Stimulated activated CD4-positive, alpha-beta T cell treated with anti-CD3 and anti-CD28 coated beads, Interleukin-2, amount 100 ng/mL, for 24 hours (primary cell): ENCODE results near the gene LNX1.

Source experiments
- DNase-seq, 2 donors: peaks; one replicate each; pipeline ENCODE4 v3.0.0-alpha.2; 2020

The LNX1 gene

GRCh38 chr4:53563824-53564223 is 27.5 kb downstream of the LNX1 start:
- DNase-seq, result peak in 1 of 2 donors; percentile 33

GRCh38 chr4:53562409-53562808 is 28.9 kb downstream of the LNX1 start:
- DNase-seq, result no peak

GRCh38 chr4:53559021-53559620 is 32.2 kb downstream of the LNX1 start:
- DNase-seq, result no peak

- no peak for DNase-seq
Observed at GRCh38 chr4:53558065-53558801, 33.1 kb downstream of the LNX1 start.

- no peak for DNase-seq
Observed at GRCh38 chr4:53557669-53558064, 33.6 kb downstream of the LNX1 start.

- DNase-seq, result no peak
Observed at GRCh38 chr4:53556651-53557050, 34.6 kb downstream of the LNX1 start.

- no peak for DNase-seq
Observed at GRCh38 chr4:53553486-53554210, 37.6 kb downstream of the LNX1 start.

GRCh38 chr4:53552711-53553110 is 38.6 kb downstream of the LNX1 start:
- DNase-seq, result no peak

- DNase-seq, result no peak
Observed at GRCh38 chr4:53551958-53552357, 39.3 kb downstream of the LNX1 start.

- no peak for DNase-seq
Observed at GRCh38 chr4:53551281-53551864, 39.9 kb downstream of the LNX1 start.

GRCh38 chr4:53548662-53549061 is 42.6 kb downstream of the LNX1 start:
- no peak for DNase-seq

- no peak for DNase-seq
Observed at GRCh38 chr4:53547983-53548382, 43.3 kb downstream of the LNX1 start.

- DNase-seq, result no peak
Observed at GRCh38 chr4:53545942-53546581, 45.2 kb downstream of the LNX1 start.

GRCh38 chr4:53545273-53545672 is 46.0 kb downstream of the LNX1 start:
- no peak for DNase-seq

GRCh38 chr4:53543561-53543960 is 47.7 kb downstream of the LNX1 start:
- DNase-seq, result no peak

- no peak for DNase-seq
Observed at GRCh38 chr4:53541577-53542206, 49.6 kb downstream of the LNX1 start.

GRCh38 chr4:53538756-53539155 is 52.5 kb downstream of the LNX1 start:
- no peak for DNase-seq

GRCh38 chr4:53537606-53538005 is 53.7 kb downstream of the LNX1 start:
- DNase-seq, result no peak

GRCh38 chr4:53536328-53536727 is 55.0 kb downstream of the LNX1 start:
- no peak for DNase-seq

GRCh38 chr4:53535567-53535966 is 55.7 kb downstream of the LNX1 start:
- no peak for DNase-seq

- no peak for DNase-seq
Observed at GRCh38 chr4:53534684-53535083, 56.6 kb downstream of the LNX1 start.

GRCh38 chr4:53532521-53532920 is 58.8 kb downstream of the LNX1 start:
- DNase-seq, result no peak
